Measurements from ENCODE around the gene GSN. TPM values are rescaled to one million over a fixed set of nuclear protein-coding genes. Genes with fewer than 3 reads are reported as not detected.

The GSN gene
- total RNA-seq, 1 experiment from 2014 or later = 28.4 TPM

DNA sequence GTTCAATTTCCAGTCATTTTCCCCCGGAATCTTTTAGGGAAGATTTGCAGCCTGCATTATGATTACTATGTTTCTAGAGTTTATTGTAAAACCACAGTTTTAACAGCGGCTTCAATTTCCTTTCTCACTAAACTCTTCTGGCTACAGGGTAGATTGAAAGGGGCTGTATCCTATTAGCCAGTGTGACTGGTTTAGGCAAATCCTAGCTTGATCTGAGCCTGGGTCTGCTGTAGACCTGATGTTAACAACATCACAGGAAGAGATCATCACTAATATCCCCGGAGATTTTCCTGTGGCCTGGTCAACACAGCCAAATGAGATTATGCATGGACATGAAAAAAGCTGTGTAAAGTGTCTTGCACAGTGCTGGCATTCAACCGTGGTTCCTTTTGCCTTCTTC lies 68.7 kb downstream of the GSN start:
- no peaks in the 10 kb centered on the region for H3K9me3 ChIP-seq (ENCODE audit: low read depth, low read length, poor library complexity, severe bottlenecking)
- intact Hi-C loops (cut with micrococcal nuclease; ENCODE audit: unreplicated experiment) = no loop called here
- DNase-seq (ENCODE audit: low spot score) = no peak
- ChIA-PET CTCF (no interaction called here), POLR2A (ENCODE audit: low non-redundant PET) (no interaction called here)
- H3K27me3 ChIP-seq (replicated peaks; ENCODE audit: insufficient read depth, low read depth, low read length, poor library complexity) = no peaks in the 10 kb centered on the region
- TF ChIP-seq EZH2 (IDR thresholded peaks at IDR 0.05; ENCODE audit: borderline replicate concordance, low read depth, low read length, poor library complexity, severe bottlenecking) = no peak
- TF ChIP-seq, protein P1, sequence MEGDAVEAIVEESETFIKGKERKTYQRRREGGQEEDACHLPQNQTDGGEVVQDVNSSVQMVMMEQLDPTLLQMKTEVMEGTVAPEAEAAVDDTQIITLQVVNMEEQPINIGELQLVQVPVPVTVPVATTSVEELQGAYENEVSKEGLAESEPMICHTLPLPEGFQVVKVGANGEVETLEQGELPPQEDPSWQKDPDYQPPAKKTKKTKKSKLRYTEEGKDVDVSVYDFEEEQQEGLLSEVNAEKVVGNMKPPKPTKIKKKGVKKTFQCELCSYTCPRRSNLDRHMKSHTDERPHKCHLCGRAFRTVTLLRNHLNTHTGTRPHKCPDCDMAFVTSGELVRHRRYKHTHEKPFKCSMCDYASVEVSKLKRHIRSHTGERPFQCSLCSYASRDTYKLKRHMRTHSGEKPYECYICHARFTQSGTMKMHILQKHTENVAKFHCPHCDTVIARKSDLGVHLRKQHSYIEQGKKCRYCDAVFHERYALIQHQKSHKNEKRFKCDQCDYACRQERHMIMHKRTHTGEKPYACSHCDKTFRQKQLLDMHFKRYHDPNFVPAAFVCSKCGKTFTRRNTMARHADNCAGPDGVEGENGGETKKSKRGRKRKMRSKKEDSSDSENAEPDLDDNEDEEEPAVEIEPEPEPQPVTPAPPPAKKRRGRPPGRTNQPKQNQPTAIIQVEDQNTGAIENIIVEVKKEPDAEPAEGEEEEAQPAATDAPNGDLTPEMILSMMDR (conservative IDR thresholded peaks at IDR 0.05; ENCODE audit: low read depth, low read length) = no peak
- BruUV-seq (replicated peaks) = no TSS peak
- H3K27ac ChIP-seq (ENCODE audit: low read depth, low read length, poor library complexity, severe bottlenecking) = no peak overlapping the region
- H3K4me3 ChIP-seq (ENCODE audit: low read depth, low read length, poor library complexity, severe bottlenecking) = no peak overlapping the region
- peaks cover 5% of the 10 kb centered on the region for H3K4me1 ChIP-seq (ENCODE audit: insufficient read depth, low read length, poor library complexity, severe bottlenecking)
- peaks cover 16% of the 10 kb centered on the region for H3K36me3 ChIP-seq (ENCODE audit: insufficient read depth, low read length, poor library complexity, severe bottlenecking)

DNA sequence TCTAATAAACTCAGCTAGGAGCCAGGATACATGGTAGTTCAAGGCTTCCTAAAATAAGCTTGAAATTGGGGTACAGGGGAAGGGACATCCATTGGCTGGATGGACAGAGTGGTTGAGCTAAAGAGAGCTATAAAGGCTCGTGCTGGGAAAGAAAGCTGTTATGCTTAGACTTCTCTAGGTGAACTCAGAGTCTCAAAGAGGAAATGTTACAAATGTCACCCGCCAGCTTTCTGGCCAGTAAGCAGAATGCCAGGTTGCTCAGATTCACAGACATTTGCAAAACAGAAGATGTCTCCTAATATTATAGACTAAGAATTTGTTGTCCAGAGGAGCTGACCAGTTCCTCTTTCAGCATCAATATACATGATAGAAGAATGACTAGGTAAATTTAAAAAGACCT lies 71.5 kb downstream of the GSN start:
- no peak for DNase-seq (ENCODE audit: low spot score)
- no TSS peak for BruUV-seq (replicated peaks)
- peaks cover 11% of the 10 kb centered on the region for H3K4me1 ChIP-seq (ENCODE audit: insufficient read depth, low read length, poor library complexity, severe bottlenecking)
- TF ChIP-seq, protein P1 (conservative IDR thresholded peaks at IDR 0.05; ENCODE audit: low read depth, low read length) = no peak
- no peak for TF ChIP-seq EZH2 (IDR thresholded peaks at IDR 0.05; ENCODE audit: borderline replicate concordance, low read depth, low read length, poor library complexity, severe bottlenecking)
- no peaks in the 10 kb centered on the region for H3K9me3 ChIP-seq (ENCODE audit: low read depth, low read length, poor library complexity, severe bottlenecking)
- ChIA-PET POLR2A (ENCODE audit: low non-redundant PET) (no interaction called here), CTCF (no interaction called here)
- intact Hi-C loops (cut with micrococcal nuclease; ENCODE audit: unreplicated experiment) = no loop called here
- H3K36me3 ChIP-seq (ENCODE audit: insufficient read depth, low read length, poor library complexity, severe bottlenecking) = peaks cover 30% of the 10 kb centered on the region
- no peak overlapping the region for H3K4me3 ChIP-seq (ENCODE audit: low read depth, low read length, poor library complexity, severe bottlenecking)
- no peaks in the 10 kb centered on the region for H3K27me3 ChIP-seq (replicated peaks; ENCODE audit: insufficient read depth, low read depth, low read length, poor library complexity)
- H3K27ac ChIP-seq (ENCODE audit: low read depth, low read length, poor library complexity, severe bottlenecking) = no peak overlapping the region

DNA sequence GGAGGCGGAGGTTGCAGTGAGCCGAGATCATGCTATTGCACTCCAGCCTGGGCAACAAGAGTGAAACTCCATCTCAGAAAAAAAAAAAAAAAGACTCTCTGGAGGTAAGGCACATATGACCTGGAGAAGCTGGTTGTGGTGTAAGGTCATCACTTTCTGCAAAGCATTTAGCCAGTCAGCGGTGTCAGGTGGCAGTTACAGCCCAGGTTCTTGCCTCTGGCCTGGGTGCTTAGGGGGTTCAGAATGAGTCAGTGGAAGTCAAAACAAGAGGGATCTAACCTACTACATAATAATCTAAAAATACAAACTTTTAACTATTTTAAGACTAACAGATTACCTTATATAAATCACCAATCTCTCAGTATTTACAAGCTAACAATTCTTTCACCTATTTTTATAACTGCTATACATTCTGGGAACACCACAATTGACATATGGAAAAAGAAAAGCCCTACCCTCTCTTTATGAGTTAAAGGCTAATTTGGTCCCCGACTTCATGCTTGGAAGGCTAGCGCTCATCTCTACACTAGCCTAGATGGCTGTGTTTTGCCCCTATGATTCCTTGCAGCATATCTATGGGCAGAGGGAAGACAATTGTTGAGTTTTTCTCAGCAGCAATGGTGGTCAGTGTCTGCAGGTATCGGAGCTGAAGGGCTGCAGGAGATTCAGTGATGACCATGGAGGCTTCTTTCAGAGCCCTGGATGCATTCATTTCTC lies 72.9 kb downstream of the GSN start:
- TF ChIP-seq, protein P1 (conservative IDR thresholded peaks at IDR 0.05; ENCODE audit: low read depth, low read length) = no peak
- TF ChIP-seq EZH2 (IDR thresholded peaks at IDR 0.05; ENCODE audit: borderline replicate concordance, low read depth, low read length, poor library complexity, severe bottlenecking) = no peak
- POLR2A ChIA-PET (ENCODE audit: low non-redundant PET) = no interaction called here

More for the DNA sequence above, 72.9 kb downstream of the GSN start:
- no peak overlapping the region for H3K4me3 ChIP-seq (ENCODE audit: low read depth, low read length, poor library complexity, severe bottlenecking)
- no peaks in the 10 kb centered on the region for H3K9me3 ChIP-seq (ENCODE audit: low read depth, low read length, poor library complexity, severe bottlenecking)
- no TSS peak for BruUV-seq (replicated peaks)
- intact Hi-C loops (cut with micrococcal nuclease; ENCODE audit: unreplicated experiment) = no loop called here
- H3K27me3 ChIP-seq (replicated peaks; ENCODE audit: insufficient read depth, low read depth, low read length, poor library complexity) = no peaks in the 10 kb centered on the region
- CTCF ChIA-PET = interaction anchor here (1.1 kb wide), 1 partner anchor 21 kb away, joined by 3 read pairs; no protein-coding TSS in a partner anchor
- no peak for DNase-seq (ENCODE audit: low spot score)
- peaks cover 24% of the 10 kb centered on the region for H3K4me1 ChIP-seq (ENCODE audit: insufficient read depth, low read length, poor library complexity, severe bottlenecking)
- H3K27ac ChIP-seq (ENCODE audit: low read depth, low read length, poor library complexity, severe bottlenecking) = no peak overlapping the region
- peaks cover 30% of the 10 kb centered on the region for H3K36me3 ChIP-seq (ENCODE audit: insufficient read depth, low read length, poor library complexity, severe bottlenecking)

Data from A673 (cell line).